IPS-18c (cell line): ENCODE data around the gene PFKM.

Source experiments
- H3K4me3 ChIP-seq: 2 replicates; pipeline ENCODE4 v1.7.0; 2013; ENCODE audit warnings: low read depth, mild to moderate bottlenecking, low read length, moderate library complexity; ENCODE audit not compliant: insufficient read depth
- H3K9me3 ChIP-seq: one replicate; pipeline ENCODE4 v1.6.1; 2013; ENCODE audit warnings: mild to moderate bottlenecking, low read length, moderate library complexity; ENCODE audit not compliant: control insufficient read depth, insufficient read depth

The PFKM gene

GRCh38 chr12:48175613-48176416 lies 56.7 kb downstream of the PFKM start:
- Histone ChIP-seq H3K9me3 (no peaks in the 10 kb centered on the region), H3K4me3 (no peak overlapping the region)

DNA sequence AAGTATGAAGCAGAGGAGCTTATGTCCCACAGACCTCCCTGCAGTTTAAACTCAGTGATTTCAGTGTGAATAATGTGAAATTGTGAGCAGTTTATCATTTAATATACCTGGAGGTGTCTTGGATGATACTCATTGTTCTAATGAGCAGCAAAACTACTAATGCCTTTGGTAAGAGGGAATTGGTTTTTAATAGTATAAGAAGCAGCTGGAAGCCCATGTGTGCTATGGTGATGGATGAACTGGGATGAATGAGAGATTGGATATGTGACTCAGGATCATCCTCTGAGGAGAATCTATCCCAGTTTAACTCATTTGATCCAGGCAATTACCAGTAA lies 57.2 kb downstream of the PFKM start:
- no peak overlapping the region for H3K4me3 ChIP-seq
- no peaks in the 10 kb centered on the region for H3K9me3 ChIP-seq

- Histone ChIP-seq H3K4me3 (no peak overlapping the region), H3K9me3 (no peaks in the 10 kb centered on the region)
Observed at GRCh38 chr12:48177982-48178381, 58.8 kb downstream of the PFKM start.

DNA sequence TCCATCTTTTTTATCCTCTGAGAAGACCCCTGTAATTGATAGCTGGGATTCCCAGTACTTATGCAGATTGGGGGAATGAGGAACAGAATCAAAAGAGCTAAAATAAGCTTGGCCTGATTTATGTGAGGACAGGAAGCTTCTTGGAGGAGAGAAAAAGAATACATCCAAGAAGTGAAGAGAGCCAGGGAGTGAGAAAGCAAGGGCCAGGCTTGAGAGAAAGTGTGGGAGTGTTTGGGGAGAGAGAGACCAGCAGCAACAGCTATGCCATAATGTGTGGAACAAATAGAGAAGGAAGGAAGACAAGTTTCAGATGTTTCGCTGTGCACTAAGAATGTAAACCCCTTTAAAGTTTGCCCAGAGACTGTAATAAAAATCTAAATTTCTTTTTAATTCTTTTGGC lies 60.3 kb downstream of the PFKM start:
- Histone ChIP-seq H3K4me3 (no peak overlapping the region), H3K9me3 (no peaks in the 10 kb centered on the region)

GRCh38 chr12:48180424-48180823 lies 61.3 kb downstream of the PFKM start:
- H3K9me3 ChIP-seq: no peaks in the 10 kb centered on the region
- no peak overlapping the region for H3K4me3 ChIP-seq

GRCh38 chr12:48180857-48181495 lies 61.8 kb downstream of the PFKM start:
- H3K4me3 ChIP-seq: no peak overlapping the region
- no peaks in the 10 kb centered on the region for H3K9me3 ChIP-seq

DNA sequence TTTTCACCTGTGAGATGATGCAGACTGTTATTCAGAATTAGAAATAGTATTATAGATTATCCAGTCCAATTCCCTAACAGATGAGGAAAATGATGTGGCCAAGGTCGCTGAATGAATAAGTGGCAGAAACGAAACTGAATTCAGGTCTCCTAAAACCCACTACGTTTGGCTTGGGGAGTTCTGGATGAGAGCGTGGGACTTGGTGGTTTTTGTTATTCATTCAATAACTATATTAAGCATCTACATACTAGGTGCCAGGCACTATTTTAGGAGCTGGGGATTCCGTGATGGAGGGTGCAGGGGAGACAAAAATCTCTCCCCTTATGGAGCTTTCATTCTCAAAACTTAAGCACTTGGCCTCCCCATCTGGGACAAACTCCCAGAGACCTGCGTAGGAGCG lies 63.5 kb downstream of the PFKM start:
- H3K9me3 ChIP-seq: no peaks in the 10 kb centered on the region
- peak overlapping the region; percentile 76 for H3K4me3 ChIP-seq

GRCh38 chr12:48183091-48183875 lies 64.1 kb downstream of the PFKM start, which contains the start of gene CCDC184:
Gene CCDC184, plus strand, starts transcription at chr12:48183644. Its CDS starts 479 bp downstream, at chr12:48184123.
- no peaks in the 10 kb centered on the region for H3K9me3 ChIP-seq
- H3K4me3 ChIP-seq: peak within 1 kb of the TSS; percentile 76

DNA sequence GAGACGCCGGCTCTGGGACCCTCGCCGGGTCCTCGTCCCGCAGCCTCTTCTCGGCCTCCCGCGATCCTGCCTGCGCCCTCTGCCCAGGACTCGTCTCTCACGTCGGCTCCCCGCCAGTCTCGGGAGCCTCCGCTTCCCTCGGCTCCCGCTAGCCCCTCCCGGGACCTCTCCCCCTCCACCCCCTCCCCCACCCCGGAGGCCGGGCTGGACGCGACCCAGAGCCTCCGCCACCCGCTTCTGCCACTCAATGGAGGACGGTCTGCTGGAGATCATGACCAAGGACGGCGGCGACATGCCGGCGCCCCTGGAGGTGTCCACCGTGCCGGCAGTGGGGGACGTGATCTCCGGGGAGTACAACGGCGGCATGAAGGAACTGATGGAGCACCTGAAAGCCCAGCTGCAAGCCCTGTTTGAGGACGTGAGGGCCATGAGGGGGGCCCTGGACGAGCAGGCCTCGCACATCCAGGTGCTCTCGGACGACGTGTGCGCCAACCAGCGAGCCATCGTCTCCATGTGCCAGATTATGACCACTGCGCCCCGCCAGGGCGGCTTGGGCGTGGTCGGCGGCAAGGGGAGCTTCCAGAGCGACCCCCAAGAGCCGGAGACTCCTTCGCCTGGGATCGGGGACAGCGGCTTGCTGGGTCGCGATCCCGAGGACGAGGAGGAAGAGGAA lies 64.8 kb downstream of the PFKM start:
- H3K4me3 ChIP-seq: peak overlapping the region; percentile 76
- H3K9me3 ChIP-seq: no peaks in the 10 kb centered on the region

DNA sequence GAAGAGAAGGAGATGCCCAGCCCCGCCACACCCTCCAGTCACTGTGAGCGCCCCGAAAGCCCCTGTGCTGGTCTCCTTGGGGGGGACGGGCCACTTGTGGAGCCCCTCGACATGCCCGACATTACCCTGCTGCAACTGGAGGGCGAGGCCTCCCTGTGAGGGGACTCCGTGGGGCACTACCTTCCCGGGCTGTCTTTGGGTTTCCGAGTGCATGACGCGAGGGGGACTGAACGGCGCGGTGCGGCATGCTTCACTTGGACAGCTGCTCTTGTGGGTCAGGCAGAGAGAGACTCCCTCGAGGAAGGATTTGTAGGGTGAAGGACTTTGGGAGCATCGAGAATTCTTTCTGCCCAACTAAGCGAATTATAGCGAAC lies 65.4 kb downstream of the PFKM start:
- Histone ChIP-seq H3K4me3 (peak overlapping the region; percentile 76), H3K9me3 (no peaks in the 10 kb centered on the region)

DNA sequence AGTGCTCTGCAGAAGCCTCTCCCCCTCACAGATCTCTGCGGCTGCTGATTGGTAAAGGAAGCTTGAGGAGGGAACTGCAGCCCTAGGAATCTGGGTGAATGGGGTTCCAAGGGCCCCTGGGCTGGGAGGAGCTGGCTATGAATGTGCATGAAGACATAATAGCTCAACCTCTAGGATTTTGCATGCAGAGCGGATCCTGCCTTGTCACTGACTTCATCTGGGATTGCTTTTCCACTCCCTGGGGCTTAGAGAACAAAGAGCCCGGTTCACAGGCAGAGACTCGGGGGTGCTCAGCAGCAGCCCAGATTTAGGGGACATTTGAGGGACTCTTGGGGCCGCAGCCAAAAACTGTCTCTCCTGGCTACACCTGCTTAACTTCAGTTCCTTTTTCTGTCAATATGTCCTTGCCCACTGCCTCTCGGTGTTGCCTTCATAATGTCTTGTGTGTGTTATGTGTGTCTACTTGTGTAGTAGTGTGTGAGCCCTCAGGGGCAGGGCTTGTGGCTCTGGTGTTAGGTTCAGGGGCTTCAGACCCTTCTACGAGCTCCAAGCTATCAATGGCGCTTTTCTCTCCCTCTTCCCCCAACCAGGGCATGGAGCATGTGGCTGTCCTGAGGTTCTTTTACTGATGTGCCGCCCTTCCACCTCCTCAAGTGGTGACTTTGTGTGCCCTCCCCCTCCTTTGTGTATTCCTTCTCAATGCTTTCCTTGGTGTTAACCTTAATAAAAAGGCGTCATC lies 66.2 kb downstream of the PFKM start:
- no peaks in the 10 kb centered on the region for H3K9me3 ChIP-seq
- H3K4me3 ChIP-seq: peak overlapping the region; percentile 76; the same call in 1 of the 2 replicates

DNA sequence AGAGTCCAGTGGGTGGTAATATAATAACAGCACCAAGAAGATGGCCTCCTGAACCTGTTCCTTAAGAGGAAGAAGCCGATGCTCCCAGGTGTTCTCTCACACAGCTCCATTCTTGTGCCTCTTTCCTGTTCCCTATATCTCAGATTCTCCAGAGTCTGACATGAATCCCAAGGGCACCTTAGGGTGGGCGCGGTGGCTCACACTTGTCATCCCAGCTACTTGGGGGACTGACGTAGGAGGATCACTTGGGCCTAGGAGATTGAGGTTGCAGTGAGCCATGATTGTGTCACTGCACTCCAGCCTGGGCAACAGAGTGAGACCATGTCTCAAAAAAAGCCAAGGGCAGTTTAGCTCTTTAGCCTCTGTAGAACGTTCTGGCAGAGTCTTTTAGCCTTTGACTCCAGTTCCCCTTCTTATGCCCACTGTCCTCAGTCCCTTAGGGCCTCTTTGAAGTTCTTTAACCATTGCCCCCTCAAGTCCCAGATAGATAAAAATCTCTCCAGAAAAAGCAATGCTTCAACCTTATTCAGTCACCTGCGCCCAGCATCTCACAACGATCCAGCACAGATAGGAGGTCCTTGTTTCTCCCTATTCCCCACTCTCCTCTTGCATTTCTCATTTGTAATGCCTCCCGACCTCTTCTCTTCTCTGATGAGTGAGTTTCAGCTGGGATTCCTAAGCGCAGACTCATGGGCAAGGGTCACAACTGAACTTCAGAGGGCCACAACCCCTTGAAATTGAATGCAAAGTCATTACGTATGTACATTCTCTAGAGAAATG lies 68.9 kb downstream of the PFKM start:
- H3K9me3 ChIP-seq: no peaks in the 10 kb centered on the region
- H3K4me3 ChIP-seq: no peak overlapping the region

DNA sequence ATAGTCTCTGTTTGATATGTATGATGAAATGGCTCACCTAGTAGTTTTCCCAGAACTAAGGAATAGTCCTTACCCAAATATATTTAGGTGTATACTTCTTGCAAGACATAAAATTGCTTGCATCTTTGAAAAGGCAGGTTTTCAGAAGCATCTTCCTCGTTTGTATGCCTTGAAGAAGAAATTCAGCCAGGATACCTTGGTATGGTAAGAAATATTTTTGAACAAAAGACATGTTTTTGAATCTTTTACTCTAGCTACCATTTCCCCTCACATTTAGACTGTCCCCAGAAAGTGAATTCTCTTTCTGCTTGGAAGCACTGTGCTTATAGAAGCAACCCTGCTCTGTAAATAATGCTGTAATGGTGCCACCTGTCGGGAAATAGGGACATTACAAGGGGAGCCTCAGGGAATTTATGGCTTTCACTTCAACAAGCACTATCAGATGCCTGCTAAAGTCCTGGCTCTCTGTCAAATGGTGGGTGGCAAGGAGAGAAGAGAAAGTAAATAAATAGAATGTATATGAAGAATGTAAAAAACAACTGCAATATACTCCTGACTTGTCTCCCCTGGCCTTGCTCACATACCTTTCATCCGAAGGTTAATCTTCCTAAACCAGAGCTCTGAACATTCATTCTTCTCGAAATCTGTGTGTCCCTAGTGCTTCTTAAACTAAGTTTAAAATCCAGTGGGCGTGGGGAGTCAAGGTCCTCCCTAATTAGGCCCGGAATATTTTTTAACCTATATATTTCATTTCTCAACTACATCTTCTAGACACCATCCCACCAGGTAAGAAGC lies 70.4 kb downstream of the PFKM start:
- Histone ChIP-seq H3K4me3 (no peak overlapping the region), H3K9me3 (no peaks in the 10 kb centered on the region)

DNA sequence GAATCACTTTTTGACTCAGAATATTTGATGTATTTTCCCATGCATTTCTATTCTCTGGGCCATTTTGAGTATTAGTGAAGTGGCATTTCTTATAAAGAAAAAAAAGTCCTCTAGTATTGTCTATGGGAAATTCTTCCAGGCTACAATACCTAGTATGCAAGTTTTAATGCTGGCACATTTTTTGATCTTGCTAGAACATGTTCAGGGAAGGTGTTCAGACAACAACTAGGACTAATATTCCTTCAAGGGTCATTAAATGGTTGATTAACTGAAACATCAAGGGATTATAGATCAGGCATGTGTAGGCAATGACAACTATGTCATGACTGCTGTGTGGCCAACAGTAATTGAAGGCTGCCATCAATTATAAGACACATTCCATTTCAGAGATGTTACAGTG lies 71.9 kb downstream of the PFKM start:
- H3K4me3 ChIP-seq: no peak overlapping the region
- H3K9me3 ChIP-seq: no peaks in the 10 kb centered on the region

GRCh38 chr12:48192861-48193260 lies 73.7 kb downstream of the PFKM start:
- H3K4me3 ChIP-seq: no peak overlapping the region
- H3K9me3 ChIP-seq: peaks cover 2% of the 10 kb centered on the region

DNA sequence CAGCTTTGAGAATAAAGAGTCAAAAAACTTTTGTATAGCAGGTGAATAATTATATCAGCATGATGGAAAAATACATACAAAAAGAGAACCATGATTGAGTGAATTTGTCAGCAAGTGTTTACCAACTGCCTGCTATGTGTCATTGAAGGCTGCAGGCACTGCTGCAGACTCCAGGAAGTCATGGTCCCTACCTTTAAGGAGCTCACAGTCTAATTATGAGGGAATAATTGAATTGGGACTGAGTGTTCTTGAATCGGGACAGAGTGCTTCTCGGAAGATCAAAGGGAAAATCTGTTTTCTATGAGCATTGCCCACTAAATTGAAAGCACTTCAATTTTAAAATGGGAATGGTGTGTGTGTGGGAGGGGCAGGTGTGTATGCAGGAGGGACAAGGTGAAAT lies 74.5 kb downstream of the PFKM start:
- H3K9me3 ChIP-seq: peaks cover 2% of the 10 kb centered on the region
- no peak overlapping the region for H3K4me3 ChIP-seq
